ENCODE results near the gene FUT7. TPM values are rescaled to one million over a fixed set of nuclear protein-coding genes. Genes with fewer than 3 reads are reported as not detected.

The FUT7 gene
- total and polyA plus RNA-seq, 2 of the 8 experiments (the other 6 are each of a cell fraction or from before 2014, with no cell fraction given) = not detected

DNA sequence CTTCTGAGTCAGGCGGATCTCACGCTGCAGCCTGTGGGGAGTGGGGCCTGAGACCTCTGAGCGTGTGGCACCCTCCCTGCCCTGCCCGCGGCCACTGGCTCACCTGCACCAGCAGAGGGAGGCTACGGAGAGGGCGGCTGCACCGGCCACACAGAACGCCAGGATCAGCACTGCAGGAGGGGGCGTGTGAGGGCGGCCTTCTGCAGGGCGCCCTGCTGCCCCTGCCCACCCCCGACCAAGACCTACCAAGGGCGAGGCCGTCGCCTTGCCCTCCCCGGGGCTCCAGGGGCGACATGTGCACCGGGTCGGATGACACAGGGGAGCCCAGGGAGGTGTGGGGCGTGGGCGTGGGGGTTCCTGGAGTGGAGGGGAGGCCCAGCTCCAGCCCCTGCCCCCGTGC, 8.7 kb upstream of the FUT7 start:
- no peak overlapping the region for H3K4me2 ChIP-seq (ENCODE audit: insufficient read depth in 1 of 2, low read depth in 2 of 2, low read length in 2 of 2)
- H3K9ac ChIP-seq (replicated peaks in 1 of 4; ENCODE audit: extremely low read depth in 1 of 4, low read depth in 3 of 4, low read length in 3 of 4) = no peak overlapping the region
- peaks cover 9 to 17% of the 10 kb centered on the region in 2 experiments for H4K20me1 ChIP-seq (replicated peaks in 1 of 2; ENCODE audit: control insufficient read depth in 1 of 2, insufficient read depth in 2 of 2, low read length in 2 of 2)
- H2AFZ ChIP-seq (ENCODE audit: low read length) = no peak overlapping the region
- DNase-seq (ENCODE audit: low read depth in 1 of 2, low spot score in 2 of 2) (no peak), FAIRE-seq (no peak)
- H2BK120ac ChIP-seq (replicated peaks; ENCODE audit: low read depth, low read length) = no peak overlapping the region
- no peak overlapping the region for H3K27ac ChIP-seq (ENCODE audit: low read depth, low read length)
- H3K27me3 ChIP-seq (replicated peaks in 1 of 4; ENCODE audit: control insufficient read depth in 3 of 4, extremely low read depth in 1 of 4, insufficient read depth in 3 of 4, low read length in 3 of 4) = peaks cover 5 to 14% (median 10%) of the 10 kb centered on the region in 4 experiments; a peak in 6 of 7 replicates
- no peak overlapping the region for H3K56ac ChIP-seq (replicated peaks; ENCODE audit: insufficient read length, low read depth, low read length)
- H3K4ac ChIP-seq (replicated peaks; ENCODE audit: insufficient read length, low read depth, low read length) = no peak overlapping the region
- H3K79me2 ChIP-seq (ENCODE audit: control insufficient read depth in 1 of 2, insufficient read depth in 2 of 2, low read length in 2 of 2) = peaks cover 0 to 4% of the 10 kb centered on the region in 2 experiments; a peak in 1 of 4 replicates
- peaks cover 3 to 6% (median 5%) of the 10 kb centered on the region in 4 experiments; a peak in 4 of 7 replicates for H3K4me1 ChIP-seq (replicated peaks in 1 of 4; ENCODE audit: control insufficient read depth in 3 of 4, insufficient read depth in 4 of 4, low read length in 3 of 4)
- no peak overlapping the region for H2BK20ac ChIP-seq (ENCODE audit: low read length)
- no peak overlapping the region for H4K91ac ChIP-seq (replicated peaks; ENCODE audit: insufficient read length, low read length)
- H3K4me3 ChIP-seq (ENCODE audit: extremely low read depth in 1 of 4, insufficient read depth in 2 of 4, low read depth in 3 of 4, low read length in 4 of 4) = no peak overlapping the region
- no peaks in the 10 kb centered on the region for H3K9me3 ChIP-seq (ENCODE audit: insufficient read depth in 2 of 2, low read depth in 1 of 2, low read length in 1 of 2)
- H3K23ac ChIP-seq (ENCODE audit: insufficient read length) = no peak overlapping the region
- H3K79me1 ChIP-seq (ENCODE audit: low read depth, low read length) = peaks cover 9% of the 10 kb centered on the region
- peaks cover 0 to 3% (median 0%) of the 10 kb centered on the region in 4 experiments; a peak in 1 of 8 replicates for H3K36me3 ChIP-seq (ENCODE audit: control insufficient read depth in 2 of 4, insufficient read depth in 4 of 4, low read length in 3 of 4)
- POLR2A ChIA-PET (ENCODE audit: partially characterized antibody) = no interaction called here
- CTCF ChIA-PET (ENCODE audit: partially characterized antibody) = interaction anchor here (2.0 kb wide), 1 partner anchor 12 kb away, joined by 13 read pairs; the partner anchor contains the start of gene ABCA2
- 95% methylated on average over 16 of the region's 23 CpGs; no CpG with 5 or more reads in 1 of the 2 experiments for WGBS, 2 experiments (ENCODE audit: extremely low coverage in 1 of 2, insufficient coverage in 1 of 2, insufficient read length in 1 of 2, insufficient replicate concordance in 2 of 2, low coverage in 1 of 2, low lambda C conversion rate in 2 of 2, missing lambda C conversion rate in 1 of 2)
- no peak overlapping the region for H2BK15ac ChIP-seq (ENCODE audit: low read length)
- no peak overlapping the region for H2BK5ac ChIP-seq (ENCODE audit: low read depth, low read length)
- peaks cover 5% of the 10 kb centered on the region; the same call in 1 of the 2 replicates for H3K23me2 ChIP-seq (ENCODE audit: low read depth, low read length)
- no peak overlapping the region for H2AK5ac ChIP-seq (ENCODE audit: low read depth, low read length)
- H2BK12ac ChIP-seq (ENCODE audit: low read depth, low read length) = no peak overlapping the region
- H4K5ac ChIP-seq (ENCODE audit: insufficient read length, low read depth, low read length) = no peak overlapping the region
- H3K18ac ChIP-seq (ENCODE audit: extremely low read depth, low read length) = no peak overlapping the region
- no peak overlapping the region for H3K14ac ChIP-seq (ENCODE audit: insufficient read length)
- no peak overlapping the region for H4K8ac ChIP-seq (ENCODE audit: extremely low read depth, insufficient read depth, low read length)
- no peak for TF ChIP-seq POLR2AphosphoS5 (IDR thresholded peaks at IDR 0.05; ENCODE audit: low read depth, low read length)
- no peak for TF ChIP-seq SP1 (IDR thresholded peaks at IDR 0.05; ENCODE audit: low read depth, low read length)
- TF ChIP-seq RBBP5 (IDR thresholded peaks at IDR 0.05; ENCODE audit: borderline replicate concordance, low read depth, low read length) = no peak
- TF ChIP-seq BACH1 (IDR thresholded peaks at IDR 0.05; ENCODE audit: low read length) = no peak
- TF ChIP-seq, protein P1, sequence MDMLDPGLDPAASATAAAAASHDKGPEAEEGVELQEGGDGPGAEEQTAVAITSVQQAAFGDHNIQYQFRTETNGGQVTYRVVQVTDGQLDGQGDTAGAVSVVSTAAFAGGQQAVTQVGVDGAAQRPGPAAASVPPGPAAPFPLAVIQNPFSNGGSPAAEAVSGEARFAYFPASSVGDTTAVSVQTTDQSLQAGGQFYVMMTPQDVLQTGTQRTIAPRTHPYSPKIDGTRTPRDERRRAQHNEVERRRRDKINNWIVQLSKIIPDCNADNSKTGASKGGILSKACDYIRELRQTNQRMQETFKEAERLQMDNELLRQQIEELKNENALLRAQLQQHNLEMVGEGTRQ (IDR thresholded peaks at IDR 0.05; ENCODE audit: low read length) = no peak
- no peak for TF ChIP-seq RAD21 (IDR thresholded peaks at IDR 0.05 in 1 of 2, conservative IDR thresholded peaks at IDR 0.05 in 1 of 2; ENCODE audit: low read depth in 2 of 2, low read length in 2 of 2)
- no peak for TF ChIP-seq EZH2 (IDR thresholded peaks at IDR 0.05; ENCODE audit: low read depth, low read length, severe bottlenecking)
- no peak for TF ChIP-seq SRF (IDR thresholded peaks at IDR 0.05; ENCODE audit: low read depth, low read length)
- TF ChIP-seq CHD1 (IDR thresholded peaks at IDR 0.05; ENCODE audit: low read depth, low read length) = no peak
- no peak for TF ChIP-seq YY1 (IDR thresholded peaks at IDR 0.05; ENCODE audit: low read depth, low read length)
- TF ChIP-seq KDM1A (IDR thresholded peaks at IDR 0.05; ENCODE audit: borderline replicate concordance, low read length) = no peak
- TF ChIP-seq PHF8 (conservative IDR thresholded peaks at IDR 0.05; ENCODE audit: low read depth, low read length) = no peak
- TF ChIP-seq ASH2L (IDR thresholded peaks at IDR 0.05; ENCODE audit: low read length) = no peak
